Activated CD4-positive, alpha-beta T cell treated with anti-CD3 and anti-CD28 coated beads, Interleukin-2, amount 50 U/mL, for 1 hour (primary cell): ENCODE measurements around the gene TMEM213.
"Not testable (repeated sequence)": the region's sequence is repeated elsewhere in the genome, so short reads cannot be mapped to it uniquely, and the experiment has no call there.

ENCODE experiments used
- DNase-seq: peaks from one replicate; pipeline ENCODE4 v3.0.0-alpha.2; 2020

The TMEM213 gene

GRCh38 chr7:138798836-138799235 is 1.0 kb downstream of the TMEM213 start:
- no peak for DNase-seq

GRCh38 chr7:138799336-138800000 is 1.7 kb downstream of the TMEM213 start:
- DNase-seq: no peak

- DNase-seq: no peak
Observed at GRCh38 chr7:138801256-138801655, 3.5 kb downstream of the TMEM213 start.

DNA sequence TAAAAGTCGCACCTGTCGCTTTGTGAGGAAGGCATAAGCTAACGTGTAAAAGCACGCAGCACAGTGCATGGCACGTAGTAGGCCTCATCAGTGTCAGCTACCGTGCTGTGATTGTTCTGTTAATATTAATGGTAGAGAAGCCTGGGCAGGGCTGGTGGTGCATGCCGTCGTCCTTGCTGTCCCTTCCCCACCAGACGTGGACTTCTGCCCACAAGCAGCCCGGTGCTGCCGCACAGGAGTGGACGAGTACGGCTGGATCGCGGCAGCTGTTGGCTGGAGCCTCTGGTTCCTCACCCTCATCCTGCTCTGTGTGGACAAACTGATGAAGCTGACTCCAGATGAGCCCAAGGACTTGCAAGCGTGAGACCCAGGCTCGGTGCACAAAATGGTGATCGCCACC is 4.9 kb downstream of the TMEM213 start:
- DNase-seq: no peak

- DNase-seq: no peak
Observed at GRCh38 chr7:138804618-138805017, 6.8 kb downstream of the TMEM213 start.

DNA sequence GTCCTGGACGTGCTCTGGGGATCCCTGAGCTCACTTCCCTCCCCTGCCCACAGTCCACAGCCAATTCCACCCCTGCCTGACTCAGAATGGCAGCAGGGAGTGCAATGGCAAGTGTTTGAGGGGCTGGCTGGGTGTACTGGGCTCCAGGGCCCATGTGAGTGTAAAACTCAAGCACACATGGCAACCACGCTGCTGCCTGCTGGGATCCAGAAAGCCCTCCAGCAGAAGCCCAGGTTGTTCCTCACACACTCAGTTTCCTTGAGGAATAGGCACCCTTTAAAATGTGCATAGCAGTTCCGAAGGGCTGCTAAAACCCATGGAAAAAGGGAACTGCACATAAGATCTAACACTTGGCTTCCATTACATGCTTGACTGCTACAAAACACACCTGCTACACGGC is 11.6 kb downstream of the TMEM213 start:
- no peak for DNase-seq

DNA sequence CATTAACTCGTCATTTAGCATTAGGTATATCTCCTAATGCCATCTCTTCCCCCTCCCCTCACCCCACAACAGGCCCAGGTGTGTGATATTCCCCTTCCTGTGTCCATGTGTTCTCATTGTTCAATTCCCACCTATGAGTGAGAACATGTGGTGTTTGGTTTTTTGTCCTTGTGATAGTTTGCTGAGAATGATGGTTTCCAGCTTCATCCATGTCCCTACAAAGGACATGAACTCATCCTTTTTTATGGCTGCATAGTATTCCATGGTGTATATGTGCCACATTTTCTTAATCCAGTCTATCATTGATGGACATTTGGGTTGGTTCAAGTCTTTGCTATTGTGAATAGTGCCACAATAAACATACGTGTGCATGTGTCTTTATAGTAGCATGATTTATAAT is 13.5 kb downstream of the TMEM213 start:
- DNase-seq: not testable (repeated sequence)

GRCh38 chr7:138813945-138814344 is 16.2 kb downstream of the TMEM213 start:
- no peak for DNase-seq

DNA sequence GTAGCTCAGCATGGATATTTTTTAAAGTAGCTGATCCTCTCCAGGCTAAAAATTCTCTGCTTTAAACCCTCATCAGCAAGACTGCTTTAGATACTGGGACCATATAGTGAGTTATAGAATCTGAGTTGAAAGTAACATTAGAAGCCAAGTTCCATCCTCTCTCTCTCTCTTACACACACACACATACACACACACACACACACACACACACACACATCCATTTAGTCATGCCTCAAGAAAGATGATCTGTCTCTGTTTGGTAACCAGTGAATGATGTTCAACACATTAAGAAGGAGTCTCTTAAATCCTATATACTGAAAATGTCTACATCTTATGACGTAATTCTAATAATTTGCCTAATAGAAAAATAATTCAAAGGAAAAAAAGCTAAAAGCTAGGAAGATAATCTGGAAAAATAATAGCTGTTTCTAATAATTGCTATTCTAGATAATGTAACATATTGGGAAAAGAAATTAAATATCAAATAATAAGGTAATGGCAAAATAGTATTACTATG is 17.1 kb downstream of the TMEM213 start:
- no peak for DNase-seq

GRCh38 chr7:138816650-138817049 is 18.9 kb downstream of the TMEM213 start:
- no peak for DNase-seq

DNA sequence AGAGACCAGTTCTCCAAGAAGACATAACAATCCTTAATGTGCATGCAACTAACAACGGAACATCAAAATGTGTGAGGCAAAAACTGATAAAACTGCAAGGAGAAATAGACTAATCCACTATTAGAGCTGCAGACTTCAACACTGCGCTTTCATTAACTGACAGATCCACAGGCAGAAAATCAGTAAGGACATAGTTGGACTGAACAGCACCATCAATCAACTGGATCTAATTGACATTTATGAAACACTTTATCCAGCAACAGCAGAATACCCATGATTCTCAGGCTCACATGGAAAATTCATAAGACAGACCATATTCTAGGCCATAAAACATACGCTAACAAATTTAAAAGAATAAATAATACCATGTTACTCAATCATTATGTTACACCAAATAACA is 21.8 kb downstream of the TMEM213 start:
- DNase-seq: no peak

DNA sequence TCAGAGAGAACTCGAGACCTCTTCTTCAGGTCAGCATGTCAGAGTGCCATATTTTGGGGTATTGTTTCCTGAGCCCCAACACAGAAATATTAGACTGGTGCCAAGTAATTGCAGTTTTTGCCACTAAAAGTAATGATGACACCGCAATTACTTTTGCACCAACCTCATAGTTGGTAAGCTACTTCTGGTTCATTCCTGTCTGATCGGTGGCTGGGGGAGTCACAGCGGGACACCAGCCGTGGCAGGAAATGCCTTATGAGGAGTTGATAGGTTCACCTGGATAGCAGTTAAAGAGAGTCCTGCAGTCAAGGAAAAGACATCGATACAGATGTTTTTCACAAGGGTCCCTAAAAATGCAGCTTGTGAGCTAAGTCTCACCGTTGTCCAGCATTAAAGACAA is 24.1 kb downstream of the TMEM213 start:
- no peak for DNase-seq

DNA sequence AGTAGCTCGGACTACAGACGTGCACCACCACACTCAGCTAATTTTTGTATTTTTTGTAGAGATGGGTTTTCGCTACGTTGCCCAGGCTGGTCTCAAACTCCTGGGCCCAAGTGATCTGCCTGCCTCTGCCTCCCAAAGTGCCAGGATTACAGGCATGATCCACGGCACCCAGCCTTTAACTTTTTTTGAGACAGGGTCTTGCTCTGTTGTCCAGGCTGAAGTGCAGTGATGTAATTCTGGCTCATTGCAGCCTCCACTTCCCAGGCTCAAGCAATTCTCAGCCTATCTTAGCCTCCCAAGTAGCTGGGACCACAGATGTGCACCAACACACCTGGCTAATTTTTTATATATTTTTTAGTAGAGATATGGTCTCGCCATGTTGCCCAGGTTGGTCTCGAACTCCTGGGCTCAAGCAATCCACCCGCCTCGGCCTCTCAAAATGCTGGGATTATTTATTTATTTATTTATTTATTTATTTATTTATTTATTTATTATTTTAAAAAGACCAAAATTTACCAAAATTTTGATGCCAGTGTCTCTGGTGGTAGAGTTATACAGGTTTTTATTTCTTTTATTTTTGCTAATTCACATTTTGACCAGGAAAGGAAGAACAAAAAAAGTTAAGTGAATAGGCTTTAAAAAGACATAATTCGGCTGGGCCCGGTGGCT is 25.2 kb downstream of the TMEM213 start:
- no peak for DNase-seq

GRCh38 chr7:138825049-138825721 is 27.4 kb downstream of the TMEM213 start:
- DNase-seq: no peak

- no peak for DNase-seq
Observed at GRCh38 chr7:138828302-138828701, 30.5 kb downstream of the TMEM213 start.

GRCh38 chr7:138829335-138829734 is 31.5 kb downstream of the TMEM213 start:
- DNase-seq: no peak

DNA sequence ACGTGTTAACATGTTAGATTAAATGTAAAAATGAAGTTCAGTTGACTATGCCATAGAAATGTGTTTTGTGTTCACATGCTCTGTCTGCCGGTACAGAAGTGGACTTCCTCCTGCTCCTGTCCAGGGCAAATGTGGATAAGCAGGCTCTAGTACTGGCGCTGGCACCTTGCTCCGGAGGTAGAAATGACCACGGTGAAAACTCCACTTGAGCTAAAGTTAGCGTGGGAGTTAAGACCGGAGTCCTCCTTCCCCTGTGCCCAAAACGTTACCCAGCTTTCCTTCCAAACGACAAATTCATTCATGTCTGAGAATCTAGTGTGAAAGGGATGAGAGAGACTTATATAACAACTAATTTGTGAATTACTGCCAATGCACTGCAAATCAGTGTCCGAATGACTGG is 35.2 kb downstream of the TMEM213 start:
- DNase-seq: no peak

GRCh38 chr7:138833596-138833995 is 35.8 kb downstream of the TMEM213 start:
- DNase-seq: no peak

DNA sequence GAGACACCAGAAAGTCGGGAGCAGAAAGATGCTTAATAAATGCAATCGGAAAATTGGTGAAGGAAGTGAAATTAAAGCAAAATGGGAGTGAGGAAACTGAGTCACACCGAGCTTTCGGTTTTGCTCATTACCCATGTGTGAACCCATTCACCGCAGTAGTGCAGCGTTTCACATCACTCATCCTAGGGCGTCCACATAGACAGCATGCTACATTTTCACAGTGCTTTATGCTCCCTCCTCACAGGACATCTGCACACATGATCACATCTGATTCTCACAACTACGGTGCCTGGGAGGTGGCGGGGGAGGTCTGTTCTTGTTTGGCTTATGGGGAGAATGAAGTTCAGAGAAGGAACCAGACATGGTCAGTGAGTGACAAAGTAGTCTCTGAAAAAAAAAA is 36.8 kb downstream of the TMEM213 start:
- no peak for DNase-seq

- no peak for DNase-seq
Observed at GRCh38 chr7:138835087-138835486, 37.3 kb downstream of the TMEM213 start.

DNA sequence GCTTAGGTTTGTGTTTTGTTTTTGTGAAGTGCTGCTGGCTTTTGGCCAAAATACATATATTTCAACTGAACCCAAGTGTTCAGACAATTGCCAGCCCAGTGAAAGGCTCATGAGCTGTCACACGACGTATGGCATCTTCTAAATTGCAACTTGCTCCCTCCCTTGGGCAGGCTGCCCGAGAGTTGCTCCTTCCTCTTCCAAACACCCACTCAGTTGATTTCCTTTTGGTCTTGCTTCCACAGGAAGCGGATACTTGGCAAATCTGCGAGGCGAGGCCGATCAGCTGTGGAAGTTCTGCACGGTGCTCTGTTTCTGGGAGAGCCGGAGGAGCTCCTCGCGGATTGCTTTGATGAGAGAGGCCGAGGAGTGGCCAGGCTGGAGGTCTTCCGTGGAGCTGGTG is 39.8 kb downstream of the TMEM213 start:
- DNase-seq: no peak

DNA sequence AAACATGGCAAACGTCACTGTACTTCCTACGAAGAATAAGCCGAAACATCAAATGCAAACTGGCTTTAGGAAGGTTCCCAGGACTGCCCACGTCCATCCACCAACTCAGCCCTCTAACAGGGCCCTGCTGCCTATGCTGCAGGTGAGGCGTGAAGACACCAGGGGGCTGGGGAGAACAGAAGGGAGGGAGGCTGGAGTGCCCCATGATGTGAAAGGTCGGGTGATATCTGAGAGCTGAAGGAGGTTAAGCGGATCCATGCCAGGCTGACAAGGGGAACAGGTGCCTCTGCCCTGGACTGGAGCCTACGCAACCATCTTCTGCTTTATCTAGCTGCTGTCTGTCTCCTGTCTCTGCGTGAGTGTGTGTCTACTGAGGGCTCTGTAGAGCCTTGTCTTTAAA is 40.4 kb downstream of the TMEM213 start:
- DNase-seq: no peak

DNA sequence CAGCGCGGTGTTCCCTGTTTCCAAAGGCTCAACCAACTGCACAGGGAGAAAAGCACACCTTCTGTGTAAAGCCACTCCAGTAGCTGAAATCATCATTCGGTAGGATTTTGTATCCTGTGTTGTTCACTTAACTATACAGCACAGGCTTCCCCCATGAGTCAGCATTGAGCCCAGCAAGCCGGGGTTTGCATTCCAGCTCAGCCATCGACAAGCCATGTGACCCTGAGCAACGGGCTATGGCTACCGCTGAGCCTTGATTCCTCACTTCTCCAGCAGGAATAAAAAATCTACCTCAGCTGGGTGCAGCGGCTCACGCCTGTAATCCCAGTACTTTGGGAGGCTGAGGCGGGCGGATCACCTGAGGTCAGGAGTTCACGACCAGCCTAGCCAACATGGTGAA is 44.3 kb downstream of the TMEM213 start:
- no peak for DNase-seq
